Heart left ventricle (tissue), 16 donors: ENCODE measurements around the gene LAMB1. TPM values are rescaled to one million over a fixed set of nuclear protein-coding genes. Genes with fewer than 3 reads are reported as not detected.

Experiments used
- ATAC-seq, 4 donors: fragments of 200-7000 bp; cut with Tn5 transposase; one replicate each; pipeline ENCODE4 v1.9.1; 2020 to 2022; ENCODE audit warnings: moderate library complexity in 4 of 4, mild to moderate bottlenecking in 3 of 4, moderate number of reproducible peaks in 1 of 4
- DNase-seq, 5 donors: peaks; one replicate each; pipeline ENCODE4 v3.0.0-alpha.2; 2020
- H3K27ac ChIP-seq, 12 donors: fragments of 200-600 bp; sonication (generic) in 4 of 12; one replicate each; pipeline versions ENCODE4 v1.5.0 to v1.8.0; 2016 to 2022; ENCODE audit warnings: mild to moderate bottlenecking in 2 of 12
- H3K27me3 ChIP-seq, 9 donors: fragments of 200-600 bp; sonication (generic) in 2 of 9; one replicate each; pipeline versions ENCODE4 v1.5.1 to v1.8.0; 2016 to 2022; ENCODE audit warnings: mild to moderate bottlenecking in 3 of 9
- H3K36me3 ChIP-seq, 9 donors: fragments of 200-600 bp; sonication (generic) in 2 of 9; one replicate each; pipeline versions ENCODE4 v1.5.0 to v1.8.0; 2018 to 2022; ENCODE audit warnings: mild to moderate bottlenecking in 2 of 9
- H3K4me1 ChIP-seq, 12 donors: fragments of 200-600 bp; sonication (generic) in 4 of 12; one replicate each; pipeline versions ENCODE4 v1.5.0 to v1.8.0; 2016 to 2022; ENCODE audit warnings: mild to moderate bottlenecking in 3 of 12
- H3K4me3 ChIP-seq, 12 donors: fragments of 200-600 bp; sonication (generic) in 4 of 12; one replicate each; pipeline versions ENCODE4 v1.5.0 to v1.8.0; 2017 to 2022; ENCODE audit warnings: mild to moderate bottlenecking in 9 of 12, moderate library complexity in 4 of 12
- H3K9me3 ChIP-seq, 12 donors: fragments of 200-600 bp; sonication (generic) in 4 of 12; one replicate each; pipeline versions ENCODE4 v1.5.0 to v1.8.0; 2016 to 2022; ENCODE audit warnings: mild to moderate bottlenecking in 1 of 12
- CTCF ChIP-seq, 12 donors: fragments of 200-600 bp; sonication (generic) in 4 of 12; IDR thresholded peaks; one replicate each; pipeline versions ENCODE4 v1.5.0 to v1.8.0; 2018 to 2022; ENCODE audit warnings: antibody characterized with exemption in 12 of 12, mild to moderate bottlenecking in 5 of 12
- POLR2A ChIP-seq, 2 donors: fragments of 450-650 bp; IDR thresholded peaks; one replicate each; pipeline ENCODE4 v1.6.1; 2017; ENCODE audit warnings: antibody characterized with exemption in 2 of 2, mild to moderate bottlenecking in 2 of 2, moderate library complexity in 2 of 2
- WGBS, 4 donors: extraction: QIAGEN DNeasy Blood & Tissue Kit in 2 of 4; methylation state at CpG; one replicate each; pipeline versions ENCODE4 v1.1.5 to v1.1.7; 2013 to 2018; 5-methylcytosine and 5-hydroxymethylcytosine counted together
- intact Hi-C, 10 donors: fragments of 100-400 bp; cut with DNase I; formaldehyde crosslinking; loops; one replicate each; pipeline versions ENCODE4 v1.11.1 to v1.14.2; 2022
- polyA plus RNA-seq, 2 donors: library from polyadenylated mRNA; stranded (reverse); fragments of 200-250 nt; gene quantifications; one replicate each; pipeline ENCODE4 v1.2.3, GENCODE V29; 2013
- total RNA-seq, 9 donors: library from RNA; depleted of rRNA in 2 of 9; stranded (reverse); fragments of >200 nt in 2 of 9; fragmentation: NEBNext Ultra II Directional in 3 of 9; extraction: Animal tissue kit (Norgen Biotek cat#: 25700) in 3 of 9; gene quantifications; one replicate each; pipeline versions ENCODE4 v1.1.0 to v1.2.4, GENCODE V29; 2016 to 2023
- donor health status: ischemic (EF 13 %, LVEDD 7.1; RV severe dilation, severe dysfunction).
- donor health status: healthy with polysubstance abuse.
- donor health status: DM: no; HTN: yes; CAD: no.
- donor health status: DM: no; HTN: no; CAD: no.
- donor health status: ischemic (EF 25% LVEDD 6.9; RV normal size, moderate dysfunction).
- donor health status: ischemic (EF 25% LVEDD 5.7; RV mildly dilated, moderate dysfunction).
- donor health status: healthy.
- donor health status: DM: yes; HTN: yes; CAD: no.
- donor health status: ischemic (EF 35%, LVEDD 5.7; RV mildly dilated, moderate dysfunction).
- donor health status: nonischemic (EF 11% LVEDD 7.7; RV severe dilation, severe dysfunction).
- donor health status: DM: yes; HTN: yes; CAD: no.
- donor health status: PGD.
- donor health status: ischemic (EF 29% LVEDD 5.4; RV normal size, mild dysfunction).
- donor health status: nonischemic (EF 23%, LVEDD 6.1; RV moderate dilation, normal function).

LAMB1 gene
- total and polyA plus RNA-seq, 11 donors: 29.1 to 121 (median 55.9) TPM

GRCh38 chr7:108044345-108044744 is 41.4 kb upstream of the LAMB1 start:
- TF ChIP-seq POLR2A (IDR thresholded peaks at IDR 0.05) (no peak), CTCF (IDR thresholded peaks at IDR 0.05) (no peak)
- no peak for DNase-seq
- intact Hi-C loops: no loop called here
- Histone ChIP-seq H3K4me3 (no peak overlapping the region), H3K27me3 (no peaks in the 10 kb centered on the region), H3K27ac (peak overlapping the region in 1 of 12 donors; percentile 25), H3K36me3 (no peaks in the 10 kb centered on the region), H3K9me3 (no peaks in the 10 kb centered on the region), H3K4me1 (peaks cover 0 to 12% (median 1%) of the 10 kb centered on the region in 12 donors)
- ATAC-seq: no peak
- WGBS, 4 donors: 94 to 98% (median 96%) methylated on average over 2 of the region's 2 CpGs

GRCh38 chr7:108038986-108039385 is 36.0 kb upstream of the LAMB1 start:
- intact Hi-C loops: no loop called here
- Histone ChIP-seq H3K4me1 (no peaks in the 10 kb centered on the region), H3K27ac (no peak overlapping the region), H3K9me3 (no peaks in the 10 kb centered on the region), H3K4me3 (no peak overlapping the region), H3K27me3 (no peaks in the 10 kb centered on the region), H3K36me3 (no peaks in the 10 kb centered on the region)
- no peak for TF ChIP-seq CTCF (IDR thresholded peaks at IDR 0.05)
- ATAC-seq: no peak
- DNase-seq: no peak

GRCh38 chr7:108037741-108038140 is 34.8 kb upstream of the LAMB1 start:
- Histone ChIP-seq H3K27ac (no peak overlapping the region), H3K4me1 (no peaks in the 10 kb centered on the region), H3K27me3 (no peaks in the 10 kb centered on the region), H3K36me3 (no peaks in the 10 kb centered on the region), H3K9me3 (no peaks in the 10 kb centered on the region), H3K4me3 (no peak overlapping the region)
- 89 to 94% (median 91%) methylated on average over 1 of the region's 1 CpG for WGBS, 4 donors
- intact Hi-C loops: no loop called here
- TF ChIP-seq POLR2A (IDR thresholded peaks at IDR 0.05) (no peak), CTCF (IDR thresholded peaks at IDR 0.05) (no peak)
- DNase-seq (no peak), ATAC-seq (no peak)

GRCh38 chr7:108037140-108037539 is 34.2 kb upstream of the LAMB1 start:
- Histone ChIP-seq H3K4me1 (no peaks in the 10 kb centered on the region), H3K27ac (no peak overlapping the region), H3K4me3 (no peak overlapping the region), H3K9me3 (no peaks in the 10 kb centered on the region), H3K27me3 (no peaks in the 10 kb centered on the region), H3K36me3 (no peaks in the 10 kb centered on the region)
- ATAC-seq (no peak), DNase-seq (no peak)
- intact Hi-C loops: no loop called here
- 63 to 84% (median 71%) methylated on average over 3 of the region's 3 CpGs for WGBS, 4 donors
- TF ChIP-seq CTCF (IDR thresholded peaks at IDR 0.05): no peak
